Measurements from ENCODE around the gene AQP5.

AQP5 gene

GRCh38 chr12:49946497-49946896, 15.2 kb upstream of the AQP5 start:
- peak overlapping the region; percentile 35; the same call in 1 of the 2 replicates for H3K27ac ChIP-seq
- TF ChIP-seq CTCF (conservative IDR thresholded peaks at IDR 0.05): no peak

- peak overlapping the region; percentile 35 for H3K27ac ChIP-seq
- no peak for TF ChIP-seq CTCF (conservative IDR thresholded peaks at IDR 0.05)
Measured at GRCh38 chr12:49947593-49948226, 14.0 kb upstream of the AQP5 start.

GRCh38 chr12:49948866-49949845, 12.5 kb upstream of the AQP5 start:
- no peak for TF ChIP-seq CTCF (conservative IDR thresholded peaks at IDR 0.05)
- no peak overlapping the region for H3K27ac ChIP-seq

GRCh38 chr12:49949866-49950265, 11.8 kb upstream of the AQP5 start:
- no peak overlapping the region for H3K27ac ChIP-seq
- no peak for TF ChIP-seq CTCF (conservative IDR thresholded peaks at IDR 0.05)

- TF ChIP-seq CTCF (conservative IDR thresholded peaks at IDR 0.05): no peak
- no peak within 1 kb of the TSS for H3K27ac ChIP-seq
Measured at GRCh38 chr12:49950273-49951251, 11.1 kb upstream of the AQP5 start, which contains the start of gene AQP2. TSS of gene AQP2 (plus strand) at chr12:49950737. CDS start at chr12:49950831, 94 bp downstream.

- TF ChIP-seq CTCF (conservative IDR thresholded peaks at IDR 0.05): no peak
- H3K27ac ChIP-seq: no peak overlapping the region; the same call in 1 of the 2 replicates
Measured at GRCh38 chr12:49951411-49952240, 10.0 kb upstream of the AQP5 start.
